Measurements from ENCODE around the gene ZSWIM1.

DNA sequence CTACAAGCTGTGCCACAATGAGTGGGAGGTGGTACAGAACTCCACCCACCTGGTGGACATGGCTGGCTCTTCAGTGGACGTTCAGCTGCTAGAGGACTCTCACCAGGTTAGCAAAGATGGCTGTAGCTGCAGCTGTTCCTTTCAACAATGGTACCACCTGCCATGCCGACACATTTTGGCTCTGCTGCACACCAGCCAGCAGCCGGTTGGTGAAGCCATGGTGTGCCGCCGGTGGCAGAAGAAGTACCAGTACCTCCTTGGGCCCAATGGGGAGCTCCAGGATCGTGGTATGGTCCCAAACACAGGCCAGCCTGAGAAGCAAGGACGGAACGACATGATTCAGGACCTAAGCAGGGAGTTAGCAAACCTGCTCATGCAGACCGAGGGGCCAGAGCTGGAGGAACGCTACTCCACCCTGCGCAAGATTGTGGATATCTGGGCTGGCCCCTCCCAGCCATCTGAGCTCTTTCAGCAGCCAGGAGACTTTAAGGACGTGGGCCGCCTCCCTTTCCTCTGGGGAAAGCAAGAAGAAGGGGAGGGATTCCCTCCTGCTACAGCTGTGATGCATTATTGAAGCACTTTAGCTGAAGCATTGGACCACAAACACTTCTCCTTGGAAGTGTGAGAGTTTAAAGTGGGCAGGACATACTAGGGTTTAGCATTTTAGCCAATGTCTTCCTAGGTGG, 2.8 kb upstream of the ZSWIM1 start:
- no peak for TF ChIP-seq POLR2A (IDR thresholded peaks at IDR 0.05; ENCODE audit: low read length)
- no peak for TF ChIP-seq GATA1 (IDR thresholded peaks at IDR 0.05; ENCODE audit: low read depth, low read length)
